ENCODE results near the gene PREX1.

DNA sequence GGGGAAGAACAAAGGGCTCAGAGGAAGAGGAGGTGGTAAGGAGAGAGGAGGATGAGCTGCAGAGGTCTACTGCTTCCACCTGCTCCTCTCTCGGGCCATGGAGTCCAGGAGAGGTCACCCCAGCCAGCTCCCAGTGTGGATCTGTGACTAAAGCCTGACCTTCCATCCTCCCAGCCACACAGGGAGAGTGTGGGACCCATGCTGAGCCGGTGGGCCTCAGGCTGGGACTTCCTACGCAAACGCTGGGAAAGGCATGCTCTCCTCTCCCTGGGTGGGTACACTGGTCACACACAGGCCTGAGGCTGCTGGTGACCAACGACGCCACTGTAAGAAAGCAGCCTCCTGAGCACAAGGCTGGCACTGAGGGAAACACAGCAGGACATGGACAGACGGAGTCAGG lies 111.3 kb downstream of the PREX1 start:
- TF ChIP-seq POLR2A (IDR thresholded peaks at IDR 0.05; ENCODE audit: low read length) (no peak), GATA1 (IDR thresholded peaks at IDR 0.05; ENCODE audit: low read depth, low read length) (no peak)

All from erythroblast (primary cell).